KMS-11 (cell line): ENCODE measurements around the gene PRR13.
A peak's percentile ranks its signal among the peaks of the same experiment; 100 is the strongest.

ENCODE experiments used
- H2AFZ ChIP-seq: fragments of 200-600 bp; sonication (generic); 2 replicates; pipeline ENCODE4 v1.6.1; 2016; ENCODE audit warnings: antibody characterized with exemption, mixed run types, low read depth
- H3K27ac ChIP-seq: fragments of 200-600 bp; sonication (generic); 2 replicates; pipeline ENCODE4 v1.6.1; 2016; ENCODE audit warnings: mild to moderate bottlenecking, mixed run types
- H3K27me3 ChIP-seq: fragments of 200-600 bp; sonication (generic); 2 replicates; pipeline ENCODE4 v1.6.1; 2017; ENCODE audit warnings: mild to moderate bottlenecking, low read depth, mixed run types, moderate library complexity; ENCODE audit not compliant: insufficient read depth
- H3K36me3 ChIP-seq: fragments of 200-600 bp; sonication (generic); 2 replicates; pipeline ENCODE4 v1.6.1; 2017; ENCODE audit warnings: mild to moderate bottlenecking, mixed run types; ENCODE audit not compliant: insufficient read depth
- H3K4me1 ChIP-seq: fragments of 200-600 bp; sonication (generic); 2 replicates; pipeline ENCODE4 v1.6.1; 2016; ENCODE audit warnings: mild to moderate bottlenecking, low read depth, mixed run types; ENCODE audit not compliant: poor library complexity, severe bottlenecking
- H3K4me2 ChIP-seq: fragments of 200-600 bp; sonication (generic); 2 replicates; pipeline ENCODE4 v1.7.0; 2016; ENCODE audit warnings: mild to moderate bottlenecking, mixed run types
- H3K4me3 ChIP-seq: fragments of 200-600 bp; sonication (generic); IDR thresholded peaks from 2 replicates; pipeline ENCODE4 v1.6.1; 2017; ENCODE audit warnings: low read depth, low read length, mixed read lengths; ENCODE audit not compliant: insufficient read depth
- H3K79me2 ChIP-seq: fragments of 200-600 bp; sonication (generic); 2 replicates; pipeline ENCODE4 v1.6.1; 2016; ENCODE audit warnings: low read depth, mixed run types; ENCODE audit not compliant: insufficient read depth
- H3K9ac ChIP-seq: fragments of 200-600 bp; sonication (generic); 2 replicates; pipeline ENCODE4 v1.6.1; 2016; ENCODE audit warnings: mild to moderate bottlenecking, mixed run types
- H4K20me1 ChIP-seq: fragments of 200-600 bp; sonication (generic); 2 replicates; pipeline ENCODE4 v1.6.1; 2016; ENCODE audit warnings: mild to moderate bottlenecking, mixed run types; ENCODE audit not compliant: insufficient read depth
- TF ChIP-seq, protein P1 (sequence below): fragments of 200-600 bp; sonication (generic); conservative IDR thresholded peaks from 2 replicates; pipeline ENCODE4 v1.6.1; 2017; ENCODE audit warnings: low read depth, mild to moderate bottlenecking, antibody characterized with exemption, low read length, moderate library complexity, mixed read lengths

PRR13 gene

DNA sequence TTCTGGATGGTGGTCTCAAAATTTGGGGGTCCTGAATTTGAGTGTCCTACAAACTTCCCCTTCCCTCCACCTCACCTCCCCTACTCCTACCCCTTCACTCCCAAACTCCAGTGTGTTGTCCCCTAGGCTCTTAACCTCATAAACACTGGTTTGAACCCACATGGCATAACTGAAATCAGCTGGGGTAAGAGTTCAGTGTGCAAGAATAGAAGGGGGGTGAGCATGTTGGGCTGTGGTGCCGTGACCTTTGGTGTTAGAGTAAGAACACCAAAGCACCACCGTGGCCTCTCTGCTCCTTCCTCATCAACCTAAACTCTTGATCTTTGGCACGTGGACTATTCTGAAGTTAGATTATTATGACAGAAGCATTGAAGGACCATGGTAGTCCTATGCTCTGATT lies 21.4 kb downstream of the PRR13 start:
- Histone ChIP-seq H4K20me1 (peaks cover 61% of the 10 kb centered on the region), H3K4me1 (peaks cover 100% of the 10 kb centered on the region), H3K27me3 (no peaks in the 10 kb centered on the region), H3K79me2 (peaks cover 98% of the 10 kb centered on the region), H2AFZ (no peak overlapping the region), H3K27ac (peak overlapping the region; percentile 37), H3K4me3 (no peak overlapping the region), H3K36me3 (peaks cover 96% of the 10 kb centered on the region), H3K9ac (peak overlapping the region; percentile 9; the same call in 1 of the 2 replicates), H3K4me2 (peak overlapping the region; percentile 93)
- TF ChIP-seq, protein P1, sequence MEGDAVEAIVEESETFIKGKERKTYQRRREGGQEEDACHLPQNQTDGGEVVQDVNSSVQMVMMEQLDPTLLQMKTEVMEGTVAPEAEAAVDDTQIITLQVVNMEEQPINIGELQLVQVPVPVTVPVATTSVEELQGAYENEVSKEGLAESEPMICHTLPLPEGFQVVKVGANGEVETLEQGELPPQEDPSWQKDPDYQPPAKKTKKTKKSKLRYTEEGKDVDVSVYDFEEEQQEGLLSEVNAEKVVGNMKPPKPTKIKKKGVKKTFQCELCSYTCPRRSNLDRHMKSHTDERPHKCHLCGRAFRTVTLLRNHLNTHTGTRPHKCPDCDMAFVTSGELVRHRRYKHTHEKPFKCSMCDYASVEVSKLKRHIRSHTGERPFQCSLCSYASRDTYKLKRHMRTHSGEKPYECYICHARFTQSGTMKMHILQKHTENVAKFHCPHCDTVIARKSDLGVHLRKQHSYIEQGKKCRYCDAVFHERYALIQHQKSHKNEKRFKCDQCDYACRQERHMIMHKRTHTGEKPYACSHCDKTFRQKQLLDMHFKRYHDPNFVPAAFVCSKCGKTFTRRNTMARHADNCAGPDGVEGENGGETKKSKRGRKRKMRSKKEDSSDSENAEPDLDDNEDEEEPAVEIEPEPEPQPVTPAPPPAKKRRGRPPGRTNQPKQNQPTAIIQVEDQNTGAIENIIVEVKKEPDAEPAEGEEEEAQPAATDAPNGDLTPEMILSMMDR, result no peak

GRCh38 chr12:53463802-53464560 lies 22.4 kb downstream of the PRR13 start:
- H3K79me2 ChIP-seq, result peaks cover 98% of the 10 kb centered on the region
- peak overlapping the region; percentile 9; the same call in 1 of the 2 replicates for H3K9ac ChIP-seq
- no peak overlapping the region for H2AFZ ChIP-seq
- H3K36me3 ChIP-seq, result peaks cover 96% of the 10 kb centered on the region
- peaks cover 100% of the 10 kb centered on the region for H3K4me1 ChIP-seq
- no peaks in the 10 kb centered on the region for H3K27me3 ChIP-seq
- no peak overlapping the region for H3K4me3 ChIP-seq
- peaks cover 55% of the 10 kb centered on the region for H4K20me1 ChIP-seq
- peak overlapping the region; percentile 93 for H3K4me2 ChIP-seq
- H3K27ac ChIP-seq, result peak overlapping the region; percentile 59; the same call in 1 of the 2 replicates
- TF ChIP-seq, protein P1, result no peak

DNA sequence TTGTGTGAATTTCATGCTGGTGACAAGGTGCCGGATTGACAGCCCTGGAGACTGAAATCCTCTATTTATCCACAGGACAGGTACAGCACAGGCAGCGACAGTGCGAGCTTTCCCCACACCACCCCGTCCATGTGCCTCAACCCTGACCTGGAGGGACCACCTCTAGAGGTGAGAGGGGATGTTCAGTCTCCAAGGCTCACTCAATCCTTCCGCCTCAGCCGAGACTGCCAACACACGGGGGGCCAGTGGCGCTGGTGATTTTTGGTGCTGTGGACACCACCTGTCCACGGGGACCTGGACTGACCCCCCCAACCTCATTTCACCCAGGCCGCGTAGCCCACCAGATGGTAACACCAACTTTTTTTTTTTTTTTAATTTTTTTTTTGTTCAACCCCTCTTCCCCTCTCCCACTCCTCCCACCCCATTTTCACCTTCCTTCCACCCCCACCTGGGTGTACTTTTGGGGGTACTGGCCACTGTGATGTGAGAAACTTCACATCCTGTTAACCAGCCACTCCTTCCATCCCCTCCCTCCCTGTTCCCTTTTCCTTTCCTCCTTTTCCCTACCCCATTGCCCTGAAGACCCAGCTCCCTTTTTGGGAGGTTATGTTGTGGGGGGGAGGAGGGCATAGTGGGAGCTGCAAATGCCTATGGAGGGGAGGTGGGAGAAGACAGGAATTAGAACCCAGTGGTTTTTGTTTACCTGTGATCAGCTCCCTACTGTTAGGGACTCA lies 23.3 kb downstream of the PRR13 start:
- Histone ChIP-seq H3K79me2 (peaks cover 97% of the 10 kb centered on the region), H3K9ac (no peak overlapping the region; the same call in 1 of the 2 replicates), H3K27ac (peak overlapping the region; percentile 59), H2AFZ (no peak overlapping the region), H3K4me1 (peaks cover 100% of the 10 kb centered on the region), H3K36me3 (peaks cover 91% of the 10 kb centered on the region), H4K20me1 (peaks cover 52% of the 10 kb centered on the region), H3K4me3 (no peak overlapping the region), H3K4me2 (peak overlapping the region; percentile 77), H3K27me3 (no peaks in the 10 kb centered on the region)
- TF ChIP-seq, protein P1, result no peak

- Histone ChIP-seq H3K27me3 (no peaks in the 10 kb centered on the region), H3K27ac (peak overlapping the region; percentile 59), H3K36me3 (peaks cover 86% of the 10 kb centered on the region; the same call in 1 of the 2 replicates), H3K4me3 (no peak overlapping the region), H3K4me1 (peaks cover 100% of the 10 kb centered on the region), H3K79me2 (peaks cover 94% of the 10 kb centered on the region), H3K4me2 (peak overlapping the region; percentile 77), H4K20me1 (peaks cover 44% of the 10 kb centered on the region), H3K9ac (no peak overlapping the region; the same call in 1 of the 2 replicates), H2AFZ (no peak overlapping the region)
- TF ChIP-seq, protein P1, result peak; percentile 20; the same call in 1 of the 2 replicates
Measured at GRCh38 chr12:53465679-53466078, 24.1 kb downstream of the PRR13 start.
